DOHH2 (cell line): ENCODE measurements around the gene SCGB1C2.

ENCODE experiments used
- H3F3A ChIP-seq: fragments of 200-600 bp; sonication (generic), shearing (Covaris generic); 2 replicates; pipeline ENCODE4 v1.6.0; 2016; ENCODE audit warnings: antibody characterized with exemption, mild to moderate bottlenecking; ENCODE audit not compliant: control insufficient read depth, insufficient read depth
- H3K27ac ChIP-seq: fragments of 200-600 bp; sonication (generic); 2 replicates; pipeline ENCODE4 v1.5.1; 2014; ENCODE audit warnings: low read depth, mild to moderate bottlenecking, low read length, moderate library complexity
- H3K27me3 ChIP-seq: fragments of 200-600 bp; sonication (generic); 2 replicates; pipeline ENCODE4 v1.6.1; 2014; ENCODE audit warnings: mild to moderate bottlenecking, low read length, mixed read lengths; ENCODE audit not compliant: control insufficient read depth
- H3K36me3 ChIP-seq: fragments of 200-600 bp; sonication (generic); 2 replicates; pipeline ENCODE4 v1.6.1; 2014; ENCODE audit warnings: mild to moderate bottlenecking, low read length, moderate library complexity, mixed read lengths; ENCODE audit not compliant: control insufficient read depth
- H3K4me1 ChIP-seq: fragments of 200-600 bp; sonication (generic); 2 replicates; pipeline ENCODE4 v1.6.1; 2014; ENCODE audit warnings: mild to moderate bottlenecking, low read length, mixed read lengths; ENCODE audit not compliant: control insufficient read depth
- H3K4me2 ChIP-seq: fragments of 200-600 bp; sonication (generic); 2 replicates; pipeline ENCODE4 v1.6.0; 2014; ENCODE audit warnings: mild to moderate bottlenecking, low read length, moderate library complexity
- H3K4me3 ChIP-seq: fragments of 200-600 bp; sonication (generic); 2 replicates; pipeline ENCODE4 v1.5.1; 2014; ENCODE audit warnings: mild to moderate bottlenecking, low read length, mixed read lengths
- H3K79me2 ChIP-seq: fragments of 200-600 bp; sonication (generic); 2 replicates; pipeline ENCODE4 v1.6.1; 2014; ENCODE audit warnings: mild to moderate bottlenecking, low read length, mixed read lengths; ENCODE audit not compliant: control insufficient read depth
- H3K9me2 ChIP-seq: fragments of 200-600 bp; sonication (generic); replicated peaks from 2 replicates; pipeline ENCODE4 v1.6.1; 2014; ENCODE audit warnings: mild to moderate bottlenecking, low read length, mixed read lengths; ENCODE audit not compliant: control insufficient read depth
- H3K9me3 ChIP-seq: fragments of 200-600 bp; sonication (generic); 2 replicates; pipeline ENCODE4 v1.6.1; 2014; ENCODE audit warnings: antibody characterized with exemption, low read length, mixed read lengths; ENCODE audit not compliant: control insufficient read depth, insufficient read depth
- H4K20me1 ChIP-seq: fragments of 200-600 bp; sonication (generic); 2 replicates; pipeline ENCODE4 v1.6.0; 2014; ENCODE audit warnings: low read depth, mild to moderate bottlenecking, antibody characterized with exemption, low read length, moderate library complexity; ENCODE audit not compliant: control insufficient read depth, insufficient read depth
- EZH2phosphoT487 ChIP-seq: fragments of 200-600 bp; sonication (generic); IDR thresholded peaks from 2 replicates; pipeline ENCODE4 v1.6.1; 2017; ENCODE audit warnings: borderline replicate concordance, mild to moderate bottlenecking, antibody characterized with exemption, low read length, moderate library complexity, mixed read lengths
- TF ChIP-seq, protein P1 (sequence below): fragments of 200-600 bp; sonication (generic); IDR thresholded peaks from one replicate; pipeline ENCODE4 v1.5.1; 2014; ENCODE audit warnings: antibody characterized with exemption, mild to moderate bottlenecking, low read depth, low read length; ENCODE audit not compliant: poor library complexity, severe bottlenecking

SCGB1C2 gene

GRCh38 chr17:148757-149156 is 11.4 kb downstream of the SCGB1C2 start:
- H3K4me1 ChIP-seq, result no peaks in the 10 kb centered on the region
- no peak overlapping the region for H3K27ac ChIP-seq
- H3K9me3 ChIP-seq, result no peaks in the 10 kb centered on the region
- TF ChIP-seq EZH2phosphoT487, result no peak
- TF ChIP-seq, protein P1, sequence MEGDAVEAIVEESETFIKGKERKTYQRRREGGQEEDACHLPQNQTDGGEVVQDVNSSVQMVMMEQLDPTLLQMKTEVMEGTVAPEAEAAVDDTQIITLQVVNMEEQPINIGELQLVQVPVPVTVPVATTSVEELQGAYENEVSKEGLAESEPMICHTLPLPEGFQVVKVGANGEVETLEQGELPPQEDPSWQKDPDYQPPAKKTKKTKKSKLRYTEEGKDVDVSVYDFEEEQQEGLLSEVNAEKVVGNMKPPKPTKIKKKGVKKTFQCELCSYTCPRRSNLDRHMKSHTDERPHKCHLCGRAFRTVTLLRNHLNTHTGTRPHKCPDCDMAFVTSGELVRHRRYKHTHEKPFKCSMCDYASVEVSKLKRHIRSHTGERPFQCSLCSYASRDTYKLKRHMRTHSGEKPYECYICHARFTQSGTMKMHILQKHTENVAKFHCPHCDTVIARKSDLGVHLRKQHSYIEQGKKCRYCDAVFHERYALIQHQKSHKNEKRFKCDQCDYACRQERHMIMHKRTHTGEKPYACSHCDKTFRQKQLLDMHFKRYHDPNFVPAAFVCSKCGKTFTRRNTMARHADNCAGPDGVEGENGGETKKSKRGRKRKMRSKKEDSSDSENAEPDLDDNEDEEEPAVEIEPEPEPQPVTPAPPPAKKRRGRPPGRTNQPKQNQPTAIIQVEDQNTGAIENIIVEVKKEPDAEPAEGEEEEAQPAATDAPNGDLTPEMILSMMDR, result no peak
- no peaks in the 10 kb centered on the region for H3K36me3 ChIP-seq
- no peaks in the 10 kb centered on the region for H3K27me3 ChIP-seq
- H3K4me2 ChIP-seq, result no peak overlapping the region
- no peaks in the 10 kb centered on the region for H3F3A ChIP-seq
- H4K20me1 ChIP-seq, result no peaks in the 10 kb centered on the region
- H3K79me2 ChIP-seq, result no peaks in the 10 kb centered on the region
- H3K4me3 ChIP-seq, result no peak overlapping the region
- no peaks in the 10 kb centered on the region for H3K9me2 ChIP-seq

DNA sequence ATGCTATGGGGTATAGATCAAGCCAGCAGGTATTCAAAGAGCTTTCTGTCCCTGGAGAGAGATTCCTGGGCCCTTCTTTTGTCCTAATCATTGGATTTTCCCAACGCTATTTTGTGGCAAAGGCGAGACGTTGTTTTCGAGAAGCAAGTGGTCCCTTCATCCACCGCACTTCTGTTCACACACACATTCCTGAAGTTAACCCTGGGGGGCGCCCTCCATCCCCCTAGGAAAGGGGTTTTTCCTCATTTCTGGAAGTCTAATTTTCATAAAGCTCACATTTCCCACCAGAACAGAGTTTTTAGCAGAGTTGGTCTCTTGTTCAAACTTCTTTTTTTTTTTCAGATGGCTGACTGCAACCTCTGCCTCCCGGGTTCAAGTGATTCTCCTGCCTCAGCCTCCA is 11.9 kb downstream of the SCGB1C2 start:
- Histone ChIP-seq H3F3A (no peaks in the 10 kb centered on the region), H3K4me3 (no peak overlapping the region), H3K9me3 (no peaks in the 10 kb centered on the region), H3K4me2 (no peak overlapping the region), H3K36me3 (no peaks in the 10 kb centered on the region), H4K20me1 (no peaks in the 10 kb centered on the region), H3K79me2 (no peaks in the 10 kb centered on the region), H3K9me2 (no peaks in the 10 kb centered on the region), H3K27ac (no peak overlapping the region), H3K4me1 (no peaks in the 10 kb centered on the region), H3K27me3 (no peaks in the 10 kb centered on the region)
- TF ChIP-seq, protein P1, result no peak
- no peak for TF ChIP-seq EZH2phosphoT487

DNA sequence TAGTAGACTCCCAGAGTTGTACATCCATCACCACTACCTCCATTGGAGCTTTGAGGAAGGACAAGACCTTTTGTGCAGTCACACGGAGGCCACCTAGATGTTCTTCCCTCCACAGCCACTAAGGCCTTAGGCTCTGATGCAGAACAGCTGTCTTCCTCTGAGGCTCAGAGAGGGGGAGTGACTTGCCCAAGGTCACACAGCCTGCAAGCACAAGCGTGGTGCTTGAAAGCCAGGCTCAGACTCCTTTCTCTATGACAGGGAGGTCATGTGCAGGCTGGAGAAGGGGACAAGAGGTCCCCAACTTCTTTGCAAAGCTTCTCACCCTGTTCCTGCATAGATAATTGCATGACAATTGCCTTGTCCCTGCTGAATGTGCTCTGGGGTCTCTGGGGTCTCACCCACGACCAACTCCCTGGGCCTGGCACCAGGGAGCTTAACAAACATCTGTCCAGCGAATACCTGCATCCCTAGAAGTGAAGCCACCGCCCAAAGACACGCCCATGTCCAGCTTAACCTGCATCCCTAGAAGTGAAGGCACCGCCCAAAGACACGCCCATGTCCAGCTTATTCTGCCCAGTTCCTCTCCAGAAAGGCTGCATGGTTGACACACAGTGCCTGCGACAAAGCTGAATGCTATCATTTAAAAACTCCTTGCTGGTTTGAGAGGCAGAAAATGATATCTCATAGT is 12.7 kb downstream of the SCGB1C2 start:
- TF ChIP-seq EZH2phosphoT487, result no peak
- TF ChIP-seq, protein P1, result no peak
- Histone ChIP-seq H3F3A (no peaks in the 10 kb centered on the region), H3K4me1 (no peaks in the 10 kb centered on the region), H3K9me3 (no peaks in the 10 kb centered on the region), H3K9me2 (no peaks in the 10 kb centered on the region), H3K27me3 (no peaks in the 10 kb centered on the region), H3K4me3 (no peak overlapping the region), H4K20me1 (no peaks in the 10 kb centered on the region), H3K27ac (no peak overlapping the region), H3K36me3 (no peaks in the 10 kb centered on the region), H3K79me2 (no peaks in the 10 kb centered on the region), H3K4me2 (no peak overlapping the region)
